Stimulated activated CD4-positive, alpha-beta T cell treated with anti-CD3 and anti-CD28 coated beads, Interleukin-2, amount 100 ng/mL, for 4 hours (primary cell): ENCODE measurements around the gene EXOC6B.

Source experiments
- DNase-seq: peaks from one replicate; pipeline ENCODE4 v3.0.0-alpha.2; 2020; ENCODE audit warnings: low read depth

EXOC6B gene

DNA sequence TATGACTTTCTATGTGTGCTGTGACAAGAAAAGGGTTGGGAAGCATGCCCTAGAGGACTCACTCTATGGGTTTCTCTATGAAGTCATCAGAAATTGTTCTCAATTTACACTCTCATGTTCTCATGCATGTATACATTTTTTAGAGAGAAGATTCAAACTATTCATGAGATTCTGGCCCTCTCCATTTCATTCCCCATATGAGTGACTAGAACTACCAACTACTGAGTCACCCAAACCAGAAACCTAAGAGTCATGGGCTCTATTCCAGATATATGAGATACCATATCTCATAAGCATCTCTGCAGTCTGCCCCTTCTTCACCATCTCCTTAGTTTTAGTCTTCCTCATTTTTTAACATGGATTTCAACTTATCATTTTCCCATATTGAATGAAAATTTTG is 87.7 kb downstream of the EXOC6B start:
- no peak for DNase-seq

DNA sequence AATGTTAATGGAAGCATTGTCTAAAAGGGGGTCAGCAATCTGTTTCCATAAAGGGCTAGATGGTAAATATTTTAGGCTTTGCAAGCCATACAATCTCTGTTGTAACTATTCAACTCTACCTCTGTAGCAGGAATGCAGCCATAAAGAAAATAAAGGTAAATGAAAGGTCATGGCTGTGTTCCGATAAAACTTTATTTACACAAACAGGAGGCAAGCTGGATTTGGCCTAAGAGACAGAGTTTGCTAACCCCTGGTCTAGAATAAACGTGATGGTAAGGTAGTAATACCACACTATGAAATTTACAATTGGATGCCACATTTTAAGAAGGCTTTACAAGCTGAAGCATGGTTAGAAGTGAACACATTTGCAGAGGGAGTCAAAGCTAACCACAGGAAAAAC is 91.4 kb downstream of the EXOC6B start:
- DNase-seq: no peak

DNA sequence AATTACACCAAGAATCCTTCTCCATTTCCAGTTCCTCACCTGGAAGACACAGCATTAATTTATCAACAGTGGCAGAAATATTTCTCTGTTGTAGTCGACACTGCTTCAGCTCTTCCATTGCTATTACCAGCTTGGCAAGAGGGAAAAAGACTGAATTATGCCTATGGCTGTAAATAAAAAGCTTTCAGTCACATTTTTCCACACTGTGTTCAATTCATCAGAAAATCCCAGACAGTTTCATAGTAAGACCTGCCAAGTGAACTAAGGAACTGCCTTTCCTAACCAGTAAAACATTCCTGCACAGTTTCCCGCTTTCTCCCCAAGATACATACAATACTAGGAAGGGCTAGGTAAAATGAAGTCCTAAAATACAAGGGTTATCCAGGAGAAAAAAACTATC is 94.7 kb downstream of the EXOC6B start:
- no peak for DNase-seq

- DNase-seq: no peak
Measured at GRCh38 chr2:72727356-72727755, 98.5 kb downstream of the EXOC6B start.

- DNase-seq: no peak
Measured at GRCh38 chr2:72723769-72724370, 102.0 kb downstream of the EXOC6B start.

- no peak for DNase-seq
Measured at GRCh38 chr2:72722492-72723070, 103.3 kb downstream of the EXOC6B start.

- DNase-seq: no peak
Measured at GRCh38 chr2:72719416-72719815, 106.4 kb downstream of the EXOC6B start.

- DNase-seq: no peak
Measured at GRCh38 chr2:72718876-72719275, 107.0 kb downstream of the EXOC6B start.

GRCh38 chr2:72716601-72717000 is 109.2 kb downstream of the EXOC6B start:
- no peak for DNase-seq

DNA sequence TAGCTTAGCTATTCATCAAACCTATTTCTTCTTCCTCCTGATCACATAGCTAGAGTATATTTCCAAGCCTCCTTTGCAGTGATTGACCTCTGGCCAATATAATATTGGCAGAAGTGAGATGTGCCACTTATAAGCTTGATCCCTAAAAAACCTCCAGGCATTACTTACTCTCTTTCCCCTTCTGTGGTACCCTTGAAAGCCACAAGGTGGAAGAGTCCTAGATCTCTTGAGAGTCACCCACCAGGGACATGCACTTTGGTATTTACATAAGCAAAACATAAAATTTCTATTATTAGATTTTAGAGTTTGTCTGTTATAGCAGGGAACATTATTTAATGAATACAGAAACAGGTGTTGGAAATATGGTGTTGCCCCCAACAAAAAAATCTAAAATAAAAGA is 112.0 kb downstream of the EXOC6B start:
- DNase-seq: no peak

DNA sequence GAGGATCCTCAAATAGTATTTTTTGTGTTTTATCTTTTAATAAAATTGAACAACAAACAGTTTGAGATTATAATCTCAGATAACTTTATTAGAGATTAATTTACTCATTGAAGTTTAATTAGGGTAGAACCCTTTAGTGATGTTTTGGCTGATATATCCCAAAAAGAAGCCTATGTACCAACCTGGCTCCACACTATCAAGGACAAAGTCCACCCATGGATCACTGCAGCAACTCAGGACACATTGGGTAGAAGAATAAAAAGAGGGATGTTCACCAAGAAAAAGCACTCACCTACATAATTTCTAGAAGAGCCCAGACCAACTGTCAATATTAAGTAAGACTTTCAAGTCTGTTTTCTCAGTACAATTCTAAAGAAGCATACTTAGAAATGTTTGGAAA is 112.9 kb downstream of the EXOC6B start:
- DNase-seq: no peak

- no peak for DNase-seq
Measured at GRCh38 chr2:72712304-72712703, 113.5 kb downstream of the EXOC6B start.

DNA sequence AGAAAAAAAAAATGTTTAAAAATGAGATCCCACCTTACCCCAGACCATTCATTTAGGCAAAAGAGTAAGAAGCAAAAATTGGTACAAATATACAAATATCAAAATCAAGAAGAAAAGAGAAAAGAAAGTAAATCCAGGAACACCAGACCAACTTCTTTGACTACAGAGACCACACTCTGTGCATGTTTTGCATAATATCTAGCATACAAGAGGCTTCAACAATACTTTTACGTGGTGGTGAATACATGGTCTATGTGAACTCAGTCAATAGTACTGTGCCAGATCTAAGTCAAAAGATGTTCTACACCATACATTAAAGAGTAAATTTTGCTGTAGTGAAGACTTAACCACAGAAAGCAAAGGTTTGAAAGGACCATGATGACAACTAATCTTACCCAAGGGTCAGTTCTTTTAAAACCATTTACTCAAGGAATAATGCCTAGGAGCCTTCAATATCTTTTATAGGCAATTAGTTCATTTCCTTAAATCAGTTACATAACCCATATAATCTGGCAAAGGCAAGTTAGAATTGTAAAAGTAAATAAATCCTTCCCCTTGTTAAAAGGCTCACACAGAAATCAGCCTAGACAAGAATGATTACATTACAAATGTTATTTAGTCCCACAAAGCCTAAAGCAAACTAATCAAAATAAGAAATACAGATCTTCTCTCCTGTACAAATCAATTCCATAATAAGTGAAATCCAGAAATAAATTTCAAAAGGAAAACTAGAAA is 115.2 kb downstream of the EXOC6B start:
- DNase-seq: no peak

GRCh38 chr2:72708236-72708635 is 117.6 kb downstream of the EXOC6B start:
- no peak for DNase-seq

DNA sequence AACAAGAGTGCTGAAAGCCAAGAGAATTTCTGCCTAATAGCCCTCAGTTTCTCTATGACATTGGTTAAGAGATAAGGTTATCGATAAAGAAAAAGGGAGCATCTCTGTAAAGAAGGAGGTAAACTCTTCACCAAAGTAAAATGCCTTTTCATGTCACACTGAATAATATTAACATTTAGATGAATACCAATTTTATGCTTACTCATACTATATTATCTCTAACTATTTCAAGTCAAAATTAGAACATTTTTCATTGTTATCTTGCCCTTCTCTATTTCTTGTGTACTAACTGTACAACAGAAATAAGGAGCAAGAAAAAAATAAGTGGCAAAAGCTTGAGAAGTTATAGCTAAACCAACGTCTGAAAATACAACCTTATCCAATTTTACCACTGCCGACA is 127.5 kb downstream of the EXOC6B start:
- DNase-seq: no peak

- DNase-seq: no peak
Measured at GRCh38 chr2:72696559-72696958, 129.3 kb downstream of the EXOC6B start.

DNA sequence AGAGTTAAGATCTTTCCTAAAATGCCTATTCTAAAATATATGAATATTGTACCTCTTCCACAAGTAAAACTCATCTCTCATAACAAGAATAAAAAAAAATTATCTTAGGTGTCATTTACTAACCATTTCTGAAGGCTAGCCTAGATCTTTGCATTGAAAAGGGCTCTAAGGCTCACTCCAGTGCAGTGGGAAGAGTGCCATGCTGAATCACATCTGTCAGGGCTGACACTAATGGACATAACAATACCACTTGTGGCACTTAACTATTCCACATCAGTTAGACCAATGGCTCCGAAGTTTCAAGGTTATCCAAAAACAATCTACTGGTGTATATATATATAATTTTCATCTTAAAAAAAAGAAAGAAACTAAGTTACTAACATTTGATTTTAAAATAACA is 130.2 kb downstream of the EXOC6B start:
- no peak for DNase-seq

- DNase-seq: no peak
Measured at GRCh38 chr2:72694715-72695496, 130.9 kb downstream of the EXOC6B start.

DNA sequence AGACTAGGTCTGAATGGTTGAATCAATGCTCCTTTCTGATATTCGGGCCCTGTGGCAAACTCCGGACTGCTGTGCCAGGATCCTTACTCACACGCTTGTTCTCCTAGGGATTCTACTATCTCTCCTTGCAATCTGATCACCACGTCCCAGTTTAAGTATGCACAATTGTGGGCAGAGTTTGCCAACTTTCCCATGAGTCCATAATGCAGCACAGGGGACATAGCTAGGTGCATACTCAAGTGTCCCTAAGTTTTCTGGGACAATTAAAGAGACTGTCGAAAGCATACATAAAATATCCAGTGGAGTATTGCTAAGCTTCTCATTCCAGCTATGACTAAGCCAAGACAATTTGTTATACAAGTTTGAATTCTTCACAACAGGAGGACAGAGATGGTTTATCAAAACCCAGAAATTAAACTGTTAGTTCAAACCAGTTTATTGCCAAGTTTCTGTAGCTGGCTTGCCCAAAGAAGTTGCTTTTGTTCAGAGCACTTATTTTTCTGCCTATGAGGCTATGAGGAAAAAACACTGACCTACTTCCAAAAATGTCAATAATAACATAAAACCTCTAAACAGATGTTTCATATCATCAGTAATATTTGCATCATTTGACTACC is 136.1 kb downstream of the EXOC6B start:
- DNase-seq: no peak

DNA sequence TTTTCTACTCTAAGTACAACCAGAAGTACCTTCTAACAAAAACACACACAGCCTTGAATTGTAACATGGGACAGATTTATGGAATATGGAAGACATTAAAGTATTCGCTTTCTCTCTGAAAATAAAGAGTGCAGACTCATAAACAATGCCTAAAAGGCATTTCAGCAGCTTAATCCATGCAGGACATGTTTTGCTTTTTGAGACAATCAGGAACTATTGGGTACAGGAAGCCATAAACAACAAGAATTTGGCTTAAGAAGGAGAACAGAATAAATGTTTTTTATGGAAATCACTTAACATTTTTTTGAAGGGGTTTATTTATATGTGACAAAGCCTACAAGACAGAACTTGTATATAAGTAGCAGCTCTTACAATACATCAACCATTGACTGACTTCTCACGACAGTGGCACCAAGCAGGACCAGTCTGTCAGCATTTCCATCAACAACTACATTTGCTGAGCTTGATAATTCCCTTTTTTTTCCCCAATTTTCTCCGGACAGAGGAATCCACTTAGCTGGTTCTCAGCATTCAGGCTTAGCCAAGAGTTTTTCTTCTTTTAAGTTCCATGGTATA is 140.1 kb downstream of the EXOC6B start:
- DNase-seq: no peak

DNA sequence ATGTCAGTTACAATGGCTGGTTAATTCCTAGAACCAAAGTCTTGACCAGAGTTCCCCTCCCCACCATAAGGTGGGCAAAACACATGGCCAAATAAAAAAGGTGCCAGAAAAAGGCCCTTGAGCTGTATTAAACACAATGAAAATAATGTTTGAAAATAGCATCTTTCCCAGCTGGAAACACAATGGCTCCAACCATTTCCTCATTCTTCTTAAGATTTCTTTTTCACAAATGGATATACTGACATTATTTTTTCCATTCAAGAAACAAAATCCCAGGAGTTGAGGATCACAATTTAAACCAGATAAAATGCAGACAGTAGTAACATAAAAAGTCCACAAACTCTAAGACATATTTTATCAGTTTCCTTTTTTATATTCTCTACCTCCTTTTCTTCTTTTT is 143.8 kb downstream of the EXOC6B start:
- no peak for DNase-seq
